PFSK-1 (cell line): ENCODE measurements around the gene TAS2R46.

Experiments used
- FOXP2 ChIP-seq: optimal IDR thresholded peaks from 2 replicates; pipeline ENCODE3; 2011; ENCODE audit warnings: borderline replicate concordance, control low read depth, inconsistent platforms; ENCODE audit not compliant: insufficient read depth; ENCODE audit errors: extremely low read length, extremely low read depth
- POLR2AphosphoS5 ChIP-seq: IDR thresholded peaks from 2 replicates; pipeline ENCODE4 v1.6.1; 2012; ENCODE audit warnings: low read depth, mild to moderate bottlenecking, control low read depth, low read length, moderate library complexity
- SIN3A ChIP-seq: IDR thresholded peaks from 2 replicates; pipeline ENCODE4 v1.6.1; 2012; ENCODE audit warnings: mild to moderate bottlenecking, low read length, moderate library complexity, borderline replicate concordance; ENCODE audit not compliant: insufficient read depth
- TAF1 ChIP-seq: IDR thresholded peaks from 2 replicates; pipeline ENCODE4 v1.6.1; 2012; ENCODE audit warnings: low read length, control low read depth, borderline replicate concordance; ENCODE audit not compliant: insufficient read depth
- TF ChIP-seq, protein P1 (sequence below), 2 experiments: IDR thresholded peaks; 2 replicates each; pipeline versions ENCODE4 v1.6.1 to v1.8.0; 2011 to 2012; ENCODE audit warnings: low read depth in 2 of 2, low read length in 2 of 2, control low read depth in 1 of 2, inconsistent platforms in 1 of 2, mild to moderate bottlenecking in 1 of 2, moderate library complexity in 1 of 2; ENCODE audit not compliant: insufficient read depth in 1 of 2

Gene TAS2R46

DNA sequence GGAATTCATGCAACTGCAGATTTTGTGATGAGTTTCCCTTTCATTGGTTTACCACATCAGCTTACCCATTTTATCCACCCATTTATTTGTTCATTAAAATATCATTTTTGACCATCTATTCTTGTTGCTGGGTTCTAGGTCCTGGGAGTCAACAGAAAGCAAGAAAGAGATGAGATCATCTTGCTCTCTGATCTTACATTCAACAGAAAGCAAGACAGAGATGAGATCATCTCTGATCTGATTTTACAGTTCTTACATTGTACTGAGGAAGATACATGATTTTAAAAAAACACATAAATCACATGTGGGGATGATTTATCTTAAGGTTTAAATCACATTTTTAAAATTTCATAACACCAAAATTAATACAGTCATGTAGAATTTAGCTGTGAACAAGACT is 2.3 kb downstream of the TAS2R46 start:
- TF ChIP-seq TAF1 (no peak), POLR2AphosphoS5 (no peak), FOXP2 (no peak), SIN3A (no peak)
- TF ChIP-seq, protein P1, sequence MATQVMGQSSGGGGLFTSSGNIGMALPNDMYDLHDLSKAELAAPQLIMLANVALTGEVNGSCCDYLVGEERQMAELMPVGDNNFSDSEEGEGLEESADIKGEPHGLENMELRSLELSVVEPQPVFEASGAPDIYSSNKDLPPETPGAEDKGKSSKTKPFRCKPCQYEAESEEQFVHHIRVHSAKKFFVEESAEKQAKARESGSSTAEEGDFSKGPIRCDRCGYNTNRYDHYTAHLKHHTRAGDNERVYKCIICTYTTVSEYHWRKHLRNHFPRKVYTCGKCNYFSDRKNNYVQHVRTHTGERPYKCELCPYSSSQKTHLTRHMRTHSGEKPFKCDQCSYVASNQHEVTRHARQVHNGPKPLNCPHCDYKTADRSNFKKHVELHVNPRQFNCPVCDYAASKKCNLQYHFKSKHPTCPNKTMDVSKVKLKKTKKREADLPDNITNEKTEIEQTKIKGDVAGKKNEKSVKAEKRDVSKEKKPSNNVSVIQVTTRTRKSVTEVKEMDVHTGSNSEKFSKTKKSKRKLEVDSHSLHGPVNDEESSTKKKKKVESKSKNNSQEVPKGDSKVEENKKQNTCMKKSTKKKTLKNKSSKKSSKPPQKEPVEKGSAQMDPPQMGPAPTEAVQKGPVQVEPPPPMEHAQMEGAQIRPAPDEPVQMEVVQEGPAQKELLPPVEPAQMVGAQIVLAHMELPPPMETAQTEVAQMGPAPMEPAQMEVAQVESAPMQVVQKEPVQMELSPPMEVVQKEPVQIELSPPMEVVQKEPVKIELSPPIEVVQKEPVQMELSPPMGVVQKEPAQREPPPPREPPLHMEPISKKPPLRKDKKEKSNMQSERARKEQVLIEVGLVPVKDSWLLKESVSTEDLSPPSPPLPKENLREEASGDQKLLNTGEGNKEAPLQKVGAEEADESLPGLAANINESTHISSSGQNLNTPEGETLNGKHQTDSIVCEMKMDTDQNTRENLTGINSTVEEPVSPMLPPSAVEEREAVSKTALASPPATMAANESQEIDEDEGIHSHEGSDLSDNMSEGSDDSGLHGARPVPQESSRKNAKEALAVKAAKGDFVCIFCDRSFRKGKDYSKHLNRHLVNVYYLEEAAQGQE (IDR thresholded peaks at IDR 0.05; ENCODE audit: insufficient read depth in 1 of 2, low read depth in 2 of 2, low read length in 2 of 2), result no peak

- TF ChIP-seq SIN3A (no peak), FOXP2 (no peak), POLR2AphosphoS5 (no peak)
These were observed 3.1 kb downstream of the TAS2R46 start for GRCh38 chr12:11059041-11059440.

DNA sequence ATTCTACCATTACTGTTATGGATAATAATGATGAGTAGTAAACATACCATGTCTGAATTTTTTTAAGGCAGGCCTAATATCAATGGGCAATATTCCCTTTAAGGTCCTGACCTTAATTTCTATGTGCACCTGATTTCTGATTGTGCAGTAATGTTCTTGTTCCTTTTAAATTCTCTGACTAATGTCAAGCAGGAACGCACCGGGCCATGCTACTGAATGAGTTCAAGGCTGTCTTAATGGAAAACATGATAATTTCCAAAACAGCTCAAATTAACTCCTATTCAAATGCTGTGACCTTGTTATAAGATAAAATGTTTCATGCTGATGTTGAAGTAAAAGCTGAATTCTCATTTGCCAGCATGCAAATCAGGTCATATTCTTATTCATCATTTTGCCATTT is 6.8 kb downstream of the TAS2R46 start:
- no peak for TF ChIP-seq TAF1
- TF ChIP-seq SIN3A, result no peak
- TF ChIP-seq, protein P1 (IDR thresholded peaks at IDR 0.05; ENCODE audit: insufficient read depth in 1 of 2, low read depth in 2 of 2, low read length in 2 of 2), result no peak
- TF ChIP-seq FOXP2, result no peak
- no peak for TF ChIP-seq POLR2AphosphoS5

- no peak for TF ChIP-seq POLR2AphosphoS5
- TF ChIP-seq SIN3A, result no peak
- TF ChIP-seq TAF1, result no peak
- TF ChIP-seq, protein P1 (IDR thresholded peaks at IDR 0.05; ENCODE audit: insufficient read depth in 1 of 2, low read depth in 2 of 2, low read length in 2 of 2), result no peak
- TF ChIP-seq FOXP2, result no peak
These were observed 21.9 kb downstream of the TAS2R46 start for GRCh38 chr12:11040162-11040561.

DNA sequence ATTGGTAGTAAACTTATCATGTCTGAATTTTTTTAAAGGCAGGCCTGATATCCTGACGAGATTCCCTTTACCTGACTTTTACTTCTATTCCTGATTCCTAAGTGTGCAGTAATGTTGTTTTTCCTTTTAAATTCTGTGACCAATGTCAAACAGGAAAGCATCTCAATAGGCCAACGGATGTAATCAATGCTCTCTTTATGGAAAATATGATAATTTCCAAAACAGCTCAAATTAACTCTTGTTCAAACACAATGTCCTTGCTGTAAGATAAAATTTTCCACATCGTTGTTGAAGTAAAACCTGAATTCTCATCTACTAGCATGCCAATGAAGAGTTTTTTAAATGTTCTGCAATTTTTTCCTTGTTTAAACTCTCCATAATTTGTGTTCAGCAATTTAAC is 22.9 kb downstream of the TAS2R46 start:
- TF ChIP-seq FOXP2 (no peak), POLR2AphosphoS5 (no peak), SIN3A (no peak), TAF1 (no peak)
- TF ChIP-seq, protein P1 (IDR thresholded peaks at IDR 0.05; ENCODE audit: insufficient read depth in 1 of 2, low read depth in 2 of 2, low read length in 2 of 2), result no peak
